HL-60/S4 (cell line): ENCODE measurements around the gene REC114.
"Not testable (repeated sequence)": the region's sequence is repeated elsewhere in the genome, so short reads cannot be mapped to it uniquely, and the experiment has no call there.

Experiments used
- in situ Hi-C: fragments of 300-500 bp; cut with MboI; formaldehyde crosslinking; loops from 2 replicates; pipeline ENCODE4 v1.14.3; 2022; ENCODE audit warnings: low sequenced_read_pairs

REC114 gene

GRCh38 chr15:73442968-73443367, at the start of gene REC114:
Gene REC114, plus strand, starts transcription at chr15:73443164. Its CDS starts 22 bp downstream, at chr15:73443186.
- in situ Hi-C loops: no loop called here

DNA sequence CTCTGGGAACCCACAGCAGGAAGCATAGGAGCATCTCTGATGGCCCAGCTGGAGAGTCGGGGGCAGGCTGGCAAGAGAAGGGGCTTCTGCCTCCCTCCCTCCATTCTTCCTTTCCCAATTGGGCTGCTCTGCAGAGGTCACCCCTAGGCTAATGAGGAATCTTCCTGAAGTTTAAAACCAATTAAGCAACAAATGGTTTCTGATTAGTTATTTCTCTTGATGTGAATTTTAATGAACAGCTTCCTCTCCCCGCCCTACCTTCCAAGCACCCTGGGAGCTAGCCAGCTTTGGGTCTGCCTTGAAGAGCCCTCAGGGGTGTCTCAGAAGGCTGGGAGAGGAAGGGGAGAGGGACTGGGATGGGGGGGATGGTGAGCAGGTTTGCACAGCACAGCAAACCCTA, 49.6 kb upstream of the REC114 start:
- in situ Hi-C loops: no loop called here

- in situ Hi-C loops: no loop called here
Observed at GRCh38 chr15:73394782-73395181, 48.2 kb upstream of the REC114 start.

GRCh38 chr15:73395671-73396070, 47.3 kb upstream of the REC114 start:
- in situ Hi-C loops: no loop called here

DNA sequence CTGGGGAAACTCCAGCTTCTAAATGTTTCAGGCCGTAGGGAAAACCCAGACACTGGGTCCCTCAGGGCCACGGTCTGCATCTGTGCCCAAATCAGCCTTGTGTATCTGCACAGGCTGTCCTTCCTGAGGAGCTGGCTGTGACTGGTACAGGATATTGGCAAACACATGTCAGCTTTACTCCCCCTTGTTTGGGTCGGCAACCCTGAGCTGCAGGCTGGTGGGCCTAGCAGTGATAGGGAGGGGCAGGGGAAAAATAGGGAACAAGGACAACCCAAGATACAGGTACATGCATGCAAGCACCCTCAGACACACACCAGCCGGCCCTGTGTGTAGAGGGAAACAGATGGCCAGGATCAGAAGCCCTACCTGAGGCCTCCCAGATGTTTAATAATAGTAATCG, 45.5 kb upstream of the REC114 start:
- in situ Hi-C loops: no loop called here

DNA sequence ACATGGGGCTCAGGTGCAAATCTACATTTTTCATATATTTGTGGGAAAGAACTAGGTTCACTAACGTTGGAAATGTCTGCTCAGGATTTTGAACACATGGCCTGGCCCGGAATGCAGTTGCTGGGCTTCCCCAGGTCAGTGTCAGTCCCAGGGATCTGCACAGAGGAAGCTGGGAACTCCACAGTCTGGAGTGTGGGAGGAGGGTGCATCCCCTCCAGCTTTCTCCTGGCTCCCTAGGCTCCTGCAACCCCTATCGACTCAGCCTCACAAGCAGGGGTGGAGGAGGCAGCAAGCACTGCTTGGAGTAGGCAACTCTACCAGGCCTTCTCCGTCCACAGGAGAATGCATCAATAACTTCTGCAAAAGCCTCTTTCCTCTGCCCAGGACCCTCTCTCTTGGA, 44.1 kb upstream of the REC114 start:
- in situ Hi-C loops: no loop called here

GRCh38 chr15:73400222-73400621, 42.7 kb upstream of the REC114 start:
- in situ Hi-C loops: not testable (repeated sequence)

DNA sequence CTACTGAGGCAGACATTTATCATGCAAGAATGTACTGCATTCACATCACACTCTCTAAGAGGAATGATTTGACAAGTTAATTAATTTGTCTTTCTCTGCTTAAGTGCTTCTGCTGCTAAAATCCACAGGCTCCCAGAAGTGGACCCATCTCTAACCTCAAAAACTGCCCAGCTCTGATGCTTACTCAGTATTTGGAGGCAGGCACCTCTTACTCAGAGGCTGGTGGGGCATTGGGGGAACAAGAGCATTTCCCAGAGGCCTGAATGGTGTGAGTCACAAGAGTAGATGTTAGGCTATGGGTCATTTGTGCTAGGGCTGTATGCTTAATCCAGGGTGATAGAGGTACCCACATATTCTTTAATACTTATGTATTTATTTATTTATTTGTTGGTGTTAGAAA, 39.8 kb upstream of the REC114 start:
- in situ Hi-C loops: no loop called here

GRCh38 chr15:73414876-73415275, 28.1 kb upstream of the REC114 start:
- in situ Hi-C loops: no loop called here

GRCh38 chr15:73424506-73424905, 18.5 kb upstream of the REC114 start:
- in situ Hi-C loops: no loop called here

DNA sequence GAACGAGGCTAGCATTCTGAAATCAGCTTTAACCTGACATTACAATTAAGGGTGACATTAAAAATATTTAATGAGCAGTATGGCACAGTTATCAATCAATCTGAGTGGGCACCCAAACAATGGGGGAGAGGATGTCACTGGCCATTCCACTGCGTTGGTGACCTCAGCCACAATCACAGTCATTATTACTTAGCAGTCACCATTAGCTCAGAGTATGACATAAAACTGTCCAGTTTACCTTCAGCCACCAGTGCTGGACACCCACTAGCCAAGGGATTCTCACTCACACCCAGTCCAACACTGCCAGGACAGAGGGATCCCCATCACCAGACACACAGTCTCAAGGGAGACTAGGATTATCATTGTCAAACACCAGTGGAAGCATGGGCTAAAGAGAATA, 17.5 kb upstream of the REC114 start:
- in situ Hi-C loops: no loop called here

DNA sequence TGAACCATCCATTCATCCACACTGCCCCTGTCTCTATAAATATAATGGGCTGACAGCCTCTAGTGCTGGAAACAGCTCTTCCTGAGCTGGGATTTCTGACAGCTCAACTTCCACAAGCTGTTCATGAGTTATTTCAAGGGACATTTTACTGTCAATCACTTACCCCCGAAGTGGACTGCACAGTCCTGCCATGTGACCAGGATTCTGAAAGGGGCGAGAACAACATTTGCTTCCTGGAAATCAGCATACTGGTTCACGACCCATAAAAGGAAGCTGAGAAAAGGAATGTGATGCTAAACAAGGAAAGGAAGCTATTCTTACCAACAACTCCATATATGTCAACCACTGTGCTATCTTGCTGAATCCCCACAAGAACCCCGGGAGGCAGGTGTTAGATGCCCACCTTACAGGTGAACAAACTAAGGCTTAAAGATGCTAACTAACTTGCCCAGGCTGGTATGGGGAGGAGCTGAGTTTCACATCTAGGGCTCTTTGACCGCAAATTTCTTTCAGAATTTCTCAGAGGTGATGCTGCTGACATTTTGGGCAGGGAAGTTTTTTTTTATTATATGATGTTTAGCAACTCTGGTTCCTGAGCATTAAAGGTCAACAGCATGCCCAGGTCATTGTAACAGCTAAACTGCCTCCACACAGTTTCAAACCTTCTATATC, 16.5 kb upstream of the REC114 start:
- in situ Hi-C loops: no loop called here

DNA sequence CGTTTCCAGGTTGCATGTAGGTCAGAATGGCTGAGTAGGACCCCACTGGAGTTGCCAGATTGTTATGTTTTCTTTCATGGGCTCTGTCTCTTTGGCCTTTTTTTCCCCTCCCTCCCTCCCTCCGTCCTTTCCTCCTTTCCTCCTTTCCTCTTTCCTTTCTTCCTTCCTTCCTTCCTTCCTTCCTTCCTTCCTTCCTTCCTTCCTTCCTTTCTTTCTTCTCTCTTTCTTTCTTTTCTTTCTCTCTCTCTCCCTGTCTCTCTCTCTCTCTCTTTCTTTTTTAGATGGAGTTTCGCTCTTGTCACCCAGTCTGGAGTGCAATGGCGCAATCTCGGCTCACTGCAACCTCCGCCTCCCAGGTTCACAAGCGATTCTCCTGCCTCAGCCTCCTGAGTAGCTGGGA, 11.6 kb upstream of the REC114 start:
- in situ Hi-C loops: not testable (repeated sequence)

GRCh38 chr15:73433873-73434272, 9.1 kb upstream of the REC114 start:
- in situ Hi-C loops: no loop called here

DNA sequence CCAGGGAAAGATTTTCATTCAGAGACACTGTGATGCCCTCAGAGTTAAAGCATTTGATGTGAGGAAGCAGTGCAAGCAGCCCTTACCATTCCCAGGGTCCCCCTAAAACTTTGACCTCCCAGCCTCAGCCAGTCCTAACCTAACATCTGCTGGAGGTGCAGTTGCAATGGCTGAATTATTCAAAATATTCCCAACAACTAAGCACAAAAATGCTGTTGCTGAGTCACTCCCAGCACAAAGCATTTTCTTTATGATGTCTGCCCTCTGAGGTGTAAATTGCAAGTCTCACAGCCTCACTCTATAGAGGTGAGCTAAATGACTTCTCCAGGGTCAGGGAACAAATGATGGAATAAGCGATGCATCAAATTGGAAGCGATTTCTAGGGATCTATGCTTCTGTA, 6.4 kb upstream of the REC114 start:
- in situ Hi-C loops: no loop called here

GRCh38 chr15:73437543-73438109, 5.3 kb upstream of the REC114 start:
- in situ Hi-C loops: no loop called here

- in situ Hi-C loops: no loop called here
Observed at GRCh38 chr15:73438651-73439050, 4.3 kb upstream of the REC114 start.

GRCh38 chr15:73440571-73440970, 2.4 kb upstream of the REC114 start:
- in situ Hi-C loops: no loop called here

DNA sequence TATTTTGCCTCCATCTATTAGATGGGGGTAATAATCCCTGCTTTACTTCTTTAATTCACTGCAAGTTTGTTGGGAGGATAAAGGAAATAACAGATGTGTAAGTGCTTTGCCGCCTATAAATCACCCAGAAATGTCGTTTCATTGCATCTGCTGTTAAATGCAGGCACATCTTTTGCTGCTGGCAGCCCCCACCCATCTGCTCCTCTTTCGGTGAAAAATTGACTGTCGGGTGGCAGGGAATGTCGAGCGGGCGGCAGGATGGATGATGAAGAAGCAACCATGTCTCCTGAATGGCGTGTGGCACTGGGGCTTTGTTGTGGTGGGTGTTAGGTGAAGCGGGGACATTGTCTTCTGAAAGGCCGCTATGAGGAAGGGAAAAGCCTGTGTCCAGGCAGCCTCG, 543 bp upstream of the REC114 start:
- in situ Hi-C loops: no loop called here

DNA sequence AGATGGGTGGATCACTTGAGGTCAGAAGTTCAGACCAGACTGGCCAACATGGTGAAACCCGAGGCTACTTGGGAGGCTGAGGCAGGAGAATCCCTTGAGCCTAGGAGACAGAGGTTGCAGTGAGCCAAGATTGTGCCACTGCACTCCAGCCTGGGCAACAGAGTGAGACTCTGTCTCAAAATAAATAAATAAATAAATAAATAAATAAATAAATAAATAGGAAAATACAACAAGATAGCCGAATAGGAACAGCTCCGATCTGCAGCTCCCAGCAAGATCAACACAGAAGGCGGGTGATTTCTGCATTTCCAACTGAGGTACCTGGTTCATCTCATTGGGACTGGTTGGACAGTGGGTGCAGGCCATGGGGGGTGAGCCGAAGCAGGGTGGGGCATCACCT, 4.5 kb downstream of the REC114 start:
- in situ Hi-C loops: not testable (repeated sequence)

DNA sequence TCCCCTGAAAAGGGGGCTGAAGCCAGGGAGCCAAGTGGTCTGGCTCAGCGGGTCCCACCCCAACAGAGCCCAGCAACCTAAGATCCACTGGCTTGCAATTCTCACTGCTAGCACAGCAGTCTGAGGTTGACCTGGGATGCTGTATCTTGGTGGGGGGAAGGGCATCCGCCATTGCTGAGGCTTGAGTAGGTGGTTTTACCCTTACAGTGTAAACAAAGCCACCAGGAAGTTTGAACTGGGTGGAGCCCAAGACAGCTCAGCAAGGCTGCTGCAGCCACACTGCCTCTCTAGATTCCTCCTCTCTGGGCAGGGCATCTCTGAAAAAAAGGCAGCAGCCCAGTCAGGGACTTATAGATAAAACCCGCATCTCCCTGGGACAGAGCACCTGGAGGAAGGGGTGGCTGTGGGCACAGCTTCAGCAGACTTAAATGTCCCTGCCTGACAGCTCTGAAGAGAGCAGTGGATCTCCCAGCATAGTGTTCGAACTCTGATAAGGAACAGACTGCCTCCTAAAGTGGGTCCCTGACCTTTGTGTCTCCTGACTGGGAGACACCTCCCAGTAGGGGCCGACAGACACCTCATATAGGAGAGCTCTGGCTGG, 5.3 kb downstream of the REC114 start:
- in situ Hi-C loops: not testable (repeated sequence)

- in situ Hi-C loops: not testable (repeated sequence)
Observed at GRCh38 chr15:73449980-73450379, 7.0 kb downstream of the REC114 start.

GRCh38 chr15:73454096-73454495, 11.1 kb downstream of the REC114 start:
- in situ Hi-C loops: no loop called here
